ENCODE data around the gene HMGCS2. TPM values are rescaled to one million over a fixed set of nuclear protein-coding genes. Genes with fewer than 3 reads are reported as not detected.

HMGCS2 gene
- under 1 TPM in 1 of 8 experiments, not detected in 7; 0.38 TPM for total RNA-seq

- H3K4me1 ChIP-seq (replicated peaks in 1 of 2): peaks cover 0 to 4% of the 10 kb centered on the region in 2 donors
- in situ Hi-C loops (cut with MboI; ENCODE audit: low pct_unique_long_range_greater_than_20kb in 2 of 9, low sequenced_read_pairs in 9 of 9, unreplicated experiment in 9 of 9): no loop called here
- peak in 1 of 8 experiments; percentile 55 for ATAC-seq (replicated peaks in 6 of 8)
Measured at GRCh38 chr1:119768778-119769177, at the start of gene HMGCS2. TSS of gene HMGCS2 (minus strand) at chr1:119768905. CDS start at chr1:119768844, 61 bp downstream.

DNA sequence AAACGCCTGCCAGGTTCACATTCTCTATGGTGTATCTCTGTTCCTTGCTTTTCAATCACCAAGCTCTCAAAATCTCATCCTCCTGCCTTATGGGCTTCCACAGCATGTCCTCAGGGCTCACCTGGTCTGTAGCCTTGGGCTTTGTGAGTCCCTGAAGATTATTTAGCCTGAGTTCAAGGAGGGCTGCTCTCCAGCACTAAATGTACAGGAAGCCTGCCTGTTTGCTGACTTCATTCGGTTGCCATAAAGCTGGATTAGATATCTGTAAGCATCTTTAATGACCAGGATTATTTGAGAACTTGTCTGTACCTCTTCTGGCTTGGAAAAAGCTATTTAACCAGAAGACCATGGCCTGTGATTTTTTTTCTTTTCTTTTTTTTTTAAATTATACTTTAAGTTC is 49.5 kb upstream of the HMGCS2 start:
- WGBS, 10 experiments: 43 to 90% (median 75%) methylated on average over 1 to 2 of the region's 2 CpGs; no CpG with 5 or more reads in 2 of the 10 experiments
- ATAC-seq (replicated peaks in 6 of 8): no peak
- no peak overlapping the region for H3K27ac ChIP-seq
- in situ Hi-C loops (cut with MboI; ENCODE audit: low pct_unique_long_range_greater_than_20kb in 2 of 9, low sequenced_read_pairs in 9 of 9, unreplicated experiment in 9 of 9): no loop called here
- H3K4me1 ChIP-seq (replicated peaks in 1 of 2): no peaks in the 10 kb centered on the region
- no peak overlapping the region for H3K4me3 ChIP-seq

More at GRCh38 chr1:119768778-119769177, at the start of gene HMGCS2:
- Histone ChIP-seq H3K4me3 (no peak within 1 kb of the TSS), H3K27ac (no peak within 1 kb of the TSS)
- WGBS, 10 experiments: 57 to 86% (median 77%) methylated on average over 1 to 8 of the region's 8 CpGs; no CpG with 5 or more reads in 5 of the 10 experiments

GRCh38 chr1:119816407-119816806 is 47.7 kb upstream of the HMGCS2 start:
- Histone ChIP-seq H3K27ac (no peak overlapping the region), H3K4me3 (no peak overlapping the region), H3K4me1 (replicated peaks in 1 of 2) (no peaks in the 10 kb centered on the region)
- no peak for ATAC-seq (replicated peaks in 6 of 8)
- 0 to 90% (median 80%) methylated on average over 1 to 2 of the region's 2 CpGs; no CpG with 5 or more reads in 2 of the 10 experiments for WGBS, 10 experiments
- in situ Hi-C loops (cut with MboI; ENCODE audit: low pct_unique_long_range_greater_than_20kb in 2 of 9, low sequenced_read_pairs in 9 of 9, unreplicated experiment in 9 of 9): no loop called here

DNA sequence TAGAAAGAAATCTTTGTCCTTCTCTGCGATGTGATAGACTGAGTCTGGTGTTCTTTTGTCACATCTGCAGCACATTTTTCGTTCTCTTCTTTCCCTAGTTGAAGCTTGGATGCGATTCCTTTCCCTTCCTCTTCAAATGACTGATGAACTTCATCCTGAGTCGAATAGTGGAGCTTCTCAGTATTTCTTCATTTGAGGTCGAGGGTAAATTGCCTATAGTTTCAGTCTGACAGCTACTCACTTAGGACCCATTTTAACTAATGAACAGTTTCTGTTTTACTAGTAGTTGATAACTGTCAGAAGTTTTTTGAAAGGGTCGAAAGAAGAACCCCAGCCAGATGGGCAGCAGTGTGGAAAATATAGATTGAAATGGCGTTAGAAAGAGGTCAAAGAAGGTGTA is 47.2 kb upstream of the HMGCS2 start:
- Histone ChIP-seq H3K27ac (no peak overlapping the region), H3K4me3 (no peak overlapping the region), H3K4me1 (replicated peaks in 1 of 2) (no peaks in the 10 kb centered on the region)
- 44 to 86% (median 64%) methylated on average over 1 to 7 of the region's 7 CpGs for WGBS, 10 experiments
- in situ Hi-C loops (cut with MboI; ENCODE audit: low pct_unique_long_range_greater_than_20kb in 2 of 9, low sequenced_read_pairs in 9 of 9, unreplicated experiment in 9 of 9): no loop called here
- no peak for ATAC-seq (replicated peaks in 6 of 8)

DNA sequence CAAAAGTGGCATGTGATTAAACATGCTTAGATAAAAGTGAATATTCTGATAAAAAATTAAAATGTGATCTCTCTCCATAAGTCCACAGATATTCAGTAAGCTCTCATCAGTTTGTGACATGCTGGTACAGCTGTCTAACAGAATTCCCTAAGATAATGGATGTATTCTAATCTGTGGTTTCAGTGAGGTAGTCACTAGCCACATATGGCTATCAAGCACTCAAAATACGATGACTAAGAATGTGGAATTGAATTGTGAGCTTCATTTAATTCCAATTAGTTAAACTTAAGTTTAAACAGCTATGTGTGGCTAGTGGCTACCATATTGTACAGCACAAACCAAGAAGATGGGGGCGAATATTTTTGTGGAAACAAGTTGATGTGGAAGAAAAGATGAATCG is 46.7 kb upstream of the HMGCS2 start:
- in situ Hi-C loops (cut with MboI; ENCODE audit: low pct_unique_long_range_greater_than_20kb in 2 of 9, low sequenced_read_pairs in 9 of 9, unreplicated experiment in 9 of 9): no loop called here
- no peaks in the 10 kb centered on the region for H3K4me1 ChIP-seq (replicated peaks in 1 of 2)
- ATAC-seq (replicated peaks in 6 of 8): peak in 2 of 8 experiments; percentile 71 to 73
- H3K4me3 ChIP-seq: no peak overlapping the region
- 45 to 84% (median 69%) methylated on average over 2 to 3 of the region's 3 CpGs for WGBS, 10 experiments
- H3K27ac ChIP-seq: no peak overlapping the region

DNA sequence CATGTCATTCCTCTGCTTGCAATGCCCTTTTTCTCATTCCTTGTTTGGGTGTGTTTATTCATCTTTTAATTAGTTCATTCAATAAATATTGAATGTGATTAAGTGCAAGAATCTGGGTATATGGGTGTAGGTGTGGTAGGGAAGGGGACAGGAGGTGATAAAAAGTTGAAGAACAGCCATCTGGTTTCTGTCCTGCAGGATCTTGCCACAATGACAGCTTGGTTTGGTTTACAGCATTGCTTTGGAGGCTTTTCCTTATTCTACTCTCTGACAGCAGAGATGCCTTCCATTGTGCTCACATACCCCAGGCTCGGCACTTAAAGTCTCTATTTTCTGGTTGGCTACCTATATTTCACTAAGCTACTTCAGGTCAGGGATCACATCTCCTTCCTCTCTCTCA is 45.6 kb upstream of the HMGCS2 start:
- WGBS, 10 experiments: 0 to 100% (median 44%) methylated on average over 1 of the region's 1 CpG; no CpG with 5 or more reads in 6 of the 10 experiments
- Histone ChIP-seq H3K27ac (no peak overlapping the region), H3K4me1 (replicated peaks in 1 of 2) (no peaks in the 10 kb centered on the region), H3K4me3 (no peak overlapping the region)
- in situ Hi-C loops (cut with MboI; ENCODE audit: low pct_unique_long_range_greater_than_20kb in 2 of 9, low sequenced_read_pairs in 9 of 9, unreplicated experiment in 9 of 9): no loop called here
- ATAC-seq (replicated peaks in 6 of 8): no peak

- ATAC-seq (replicated peaks in 6 of 8): no peak
- Histone ChIP-seq H3K4me3 (no peak overlapping the region), H3K4me1 (replicated peaks in 1 of 2) (no peaks in the 10 kb centered on the region), H3K27ac (no peak overlapping the region)
- 0 to 100% (median 77%) methylated on average over 1 to 2 of the region's 2 CpGs; no CpG with 5 or more reads in 2 of the 10 experiments for WGBS, 10 experiments
- in situ Hi-C loops (cut with MboI; ENCODE audit: low pct_unique_long_range_greater_than_20kb in 2 of 9, low sequenced_read_pairs in 9 of 9, unreplicated experiment in 9 of 9): no loop called here
Measured at GRCh38 chr1:119811985-119812557, 43.4 kb upstream of the HMGCS2 start.

GRCh38 chr1:119811387-119811786 is 42.7 kb upstream of the HMGCS2 start, which contains the start of gene REG4:
TSS of gene REG4 (minus strand) at chr1:119811460. CDS start at chr1:119808769, 2,691 bp downstream.
- WGBS, 10 experiments: 50 to 88% (median 74%) methylated on average over 1 to 7 of the region's 7 CpGs
- H3K4me3 ChIP-seq: no peak within 1 kb of the TSS

GRCh38 chr1:119808972-119809550 is 40.4 kb upstream of the HMGCS2 start:
- 0 to 14% (median 1%) methylated on average over 1 to 6 of the region's 6 CpGs; no CpG with 5 or more reads in 1 of the 10 experiments for WGBS, 10 experiments
- Histone ChIP-seq H3K27ac (no peak overlapping the region), H3K4me3 (no peak overlapping the region), H3K4me1 (replicated peaks in 1 of 2) (no peaks in the 10 kb centered on the region)
- peak; percentile 79 to 92 (median 90) for ATAC-seq (replicated peaks in 6 of 8)
- in situ Hi-C loops (cut with MboI; ENCODE audit: low pct_unique_long_range_greater_than_20kb in 2 of 9, low sequenced_read_pairs in 9 of 9, unreplicated experiment in 9 of 9): no loop called here

More at GRCh38 chr1:119811387-119811786, 42.7 kb upstream of the HMGCS2 start, which contains the start of gene REG4:
- Histone ChIP-seq H3K4me1 (replicated peaks in 1 of 2) (no peaks in the 10 kb centered on the region), H3K27ac (no peak within 1 kb of the TSS)
- in situ Hi-C loops (cut with MboI; ENCODE audit: low pct_unique_long_range_greater_than_20kb in 2 of 9, low sequenced_read_pairs in 9 of 9, unreplicated experiment in 9 of 9): no loop called here
- no peak for ATAC-seq (replicated peaks in 6 of 8)

GRCh38 chr1:119808491-119808890 is 39.8 kb upstream of the HMGCS2 start:
- no peak overlapping the region for H3K27ac ChIP-seq
- no peak overlapping the region for H3K4me3 ChIP-seq
- WGBS, 10 experiments: 0 to 57% (median 21%) methylated on average over 1 to 3 of the region's 3 CpGs; no CpG with 5 or more reads in 2 of the 10 experiments
- ATAC-seq (replicated peaks in 6 of 8): no peak
- no peaks in the 10 kb centered on the region for H3K4me1 ChIP-seq (replicated peaks in 1 of 2)
- in situ Hi-C loops (cut with MboI; ENCODE audit: low pct_unique_long_range_greater_than_20kb in 2 of 9, low sequenced_read_pairs in 9 of 9, unreplicated experiment in 9 of 9): no loop called here

DNA sequence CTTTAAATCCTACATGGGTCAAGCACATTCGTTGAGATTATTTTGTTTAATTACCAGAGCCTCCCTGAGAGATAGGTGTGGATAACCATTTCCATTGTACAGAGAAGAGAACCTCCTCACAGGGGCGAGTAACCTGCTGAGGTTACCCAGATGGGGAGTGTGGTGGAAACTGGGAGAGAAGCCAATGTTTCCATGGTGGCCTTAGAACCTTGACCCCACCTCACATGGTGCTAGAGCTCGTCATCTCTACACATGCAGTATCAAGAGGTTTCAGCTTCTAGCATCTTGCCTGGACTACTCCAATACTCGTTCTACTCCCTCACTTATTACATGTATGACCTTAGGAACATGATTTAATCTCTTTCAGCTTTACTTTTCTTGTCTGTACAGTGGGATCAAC is 37.8 kb upstream of the HMGCS2 start:
- in situ Hi-C loops (cut with MboI; ENCODE audit: low pct_unique_long_range_greater_than_20kb in 2 of 9, low sequenced_read_pairs in 9 of 9, unreplicated experiment in 9 of 9): no loop called here
- 0 to 65% (median 40%) methylated on average over 1 to 4 of the region's 4 CpGs; no CpG with 5 or more reads in 1 of the 10 experiments for WGBS, 10 experiments
- Histone ChIP-seq H3K27ac (no peak overlapping the region), H3K4me1 (replicated peaks in 1 of 2) (no peaks in the 10 kb centered on the region), H3K4me3 (no peak overlapping the region)
- no peak for ATAC-seq (replicated peaks in 6 of 8)

DNA sequence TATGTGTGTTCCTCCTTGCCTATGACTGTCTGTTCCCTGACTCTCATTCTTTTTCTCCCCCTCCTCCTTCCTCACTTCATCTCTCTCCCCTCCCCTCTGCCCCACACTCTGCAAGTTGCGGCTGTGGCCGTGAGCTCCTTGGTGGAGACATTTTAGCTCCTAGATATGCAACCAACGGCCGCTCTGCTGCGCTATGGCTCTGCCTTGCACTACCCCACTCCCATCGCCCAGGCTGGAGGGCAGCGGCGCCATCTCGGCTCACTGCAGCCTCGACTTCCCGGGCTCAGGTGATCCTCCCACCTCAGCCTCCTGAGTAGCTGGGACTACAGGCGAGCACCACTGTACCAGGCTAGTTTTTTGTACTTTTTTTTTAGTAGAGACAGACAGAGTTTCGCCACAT is 37.0 kb upstream of the HMGCS2 start:
- no peak for ATAC-seq (replicated peaks in 6 of 8)
- WGBS, 10 experiments: 55 to 100% (median 89%) methylated on average over 2 to 9 of the region's 13 CpGs; no CpG with 5 or more reads in 2 of the 10 experiments
- no peaks in the 10 kb centered on the region for H3K4me1 ChIP-seq (replicated peaks in 1 of 2)
- no peak overlapping the region for H3K27ac ChIP-seq
- in situ Hi-C loops (cut with MboI; ENCODE audit: low pct_unique_long_range_greater_than_20kb in 2 of 9, low sequenced_read_pairs in 9 of 9, unreplicated experiment in 9 of 9): no loop called here
- no peak overlapping the region for H3K4me3 ChIP-seq

GRCh38 chr1:119805247-119805646 is 36.5 kb upstream of the HMGCS2 start:
- in situ Hi-C loops (cut with MboI; ENCODE audit: low pct_unique_long_range_greater_than_20kb in 2 of 9, low sequenced_read_pairs in 9 of 9, unreplicated experiment in 9 of 9): no loop called here
- H3K4me1 ChIP-seq (replicated peaks in 1 of 2): no peaks in the 10 kb centered on the region
- 30 to 100% (median 81%) methylated on average over 1 to 8 of the region's 8 CpGs; no CpG with 5 or more reads in 2 of the 10 experiments for WGBS, 10 experiments
- no peak for ATAC-seq (replicated peaks in 6 of 8)
- no peak overlapping the region for H3K4me3 ChIP-seq
- H3K27ac ChIP-seq: no peak overlapping the region
